ENCODE results near the gene SNX3. TPM values are rescaled to one million over a fixed set of nuclear protein-coding genes. Genes with fewer than 3 reads are reported as not detected.

SNX3 gene
- total RNA-seq, 2 experiments from 2014 or later, result 39.8 to 40.8 TPM

- Histone ChIP-seq H3K4me1 (ENCODE audit: insufficient read depth, low read length) (peaks cover 24% of the 10 kb centered on the region), H3K9me3 (ENCODE audit: control insufficient read depth in 1 of 2, insufficient read depth in 1 of 2, low read length in 2 of 2) (peaks cover 0 to 27% of the 10 kb centered on the region in 2 experiments), H3K27ac (ENCODE audit: low read depth in 1 of 2, low read length in 2 of 2) (no peak overlapping the region), H3K27me3 (ENCODE audit: control insufficient read depth in 1 of 2, insufficient read depth in 2 of 2, low read length in 2 of 2) (peaks cover 64 to 94% of the 10 kb centered on the region in 2 experiments), H3K36me3 (ENCODE audit: insufficient read depth, low read length) (no peaks in the 10 kb centered on the region), H3K4me3 (ENCODE audit: low read length) (peak overlapping the region; percentile 28)
- peaks cover 15% of the 10 kb centered on the region for H3K4me1 Mint-ChIP-seq (ENCODE audit: low read depth)
- TF ChIP-seq CTCF (IDR thresholded peaks at IDR 0.05), result no peak
- intact Hi-C loops (cut with DNase I, micrococcal nuclease), result no loop called here
- CTCF ChIA-PET, result interaction anchor here (0.6 kb wide), 1 partner anchor 360 kb away, joined by 3 read pairs; no protein-coding TSS in a partner anchor
- DNase-seq, result no peak
- POLR2A ChIA-PET, result no interaction called here
- H3K4me3 Mint-ChIP-seq, result peak overlapping the region; percentile 17
- peaks cover 96% of the 10 kb centered on the region for H3K27me3 Mint-ChIP-seq
- H3K36me3 Mint-ChIP-seq (ENCODE audit: low read depth), result no peaks in the 10 kb centered on the region
- no peak overlapping the region for H3K27ac Mint-ChIP-seq
- no peak for ATAC-seq (ENCODE audit: poor library complexity)
- H3K9me3 Mint-ChIP-seq, result no peaks in the 10 kb centered on the region
These were observed 84.4 kb downstream of the SNX3 start for GRCh38 chr6:108176281-108177089.

- Mint-ChIP-seq H3K4me1 (ENCODE audit: low read depth) (peaks cover 23% of the 10 kb centered on the region), H3K27me3 (peaks cover 98% of the 10 kb centered on the region), H3K27ac (no peak overlapping the region), H3K9me3 (no peaks in the 10 kb centered on the region), H3K4me3 (no peak overlapping the region), H3K36me3 (ENCODE audit: low read depth) (no peaks in the 10 kb centered on the region)
- Histone ChIP-seq H3K4me3 (ENCODE audit: low read length) (peak overlapping the region; percentile 28), H3K36me3 (ENCODE audit: insufficient read depth, low read length) (no peaks in the 10 kb centered on the region), H3K27ac (ENCODE audit: low read depth in 1 of 2, low read length in 2 of 2) (no peak overlapping the region), H3K27me3 (ENCODE audit: control insufficient read depth in 1 of 2, insufficient read depth in 2 of 2, low read length in 2 of 2) (peaks cover 68 to 97% of the 10 kb centered on the region in 2 experiments), H3K9me3 (ENCODE audit: control insufficient read depth in 1 of 2, insufficient read depth in 1 of 2, low read length in 2 of 2) (peaks cover 0 to 33% of the 10 kb centered on the region in 2 experiments), H3K4me1 (ENCODE audit: insufficient read depth, low read length) (peaks cover 28% of the 10 kb centered on the region)
- ATAC-seq (ENCODE audit: poor library complexity), result no peak
- intact Hi-C loops (cut with DNase I, micrococcal nuclease), result no loop called here
- CTCF ChIA-PET, result no interaction called here
- TF ChIP-seq CTCF (IDR thresholded peaks at IDR 0.05), result no peak
- no peak for DNase-seq
- POLR2A ChIA-PET, result no interaction called here
These were observed 85.1 kb downstream of the SNX3 start for GRCh38 chr6:108175592-108176279.

- Histone ChIP-seq H3K4me1 (ENCODE audit: insufficient read depth, low read length) (peaks cover 33% of the 10 kb centered on the region), H3K9me3 (ENCODE audit: control insufficient read depth in 1 of 2, insufficient read depth in 1 of 2, low read length in 2 of 2) (peaks cover 0 to 37% of the 10 kb centered on the region in 2 experiments), H3K27me3 (ENCODE audit: control insufficient read depth in 1 of 2, insufficient read depth in 2 of 2, low read length in 2 of 2) (peaks cover 73 to 97% of the 10 kb centered on the region in 2 experiments), H3K4me3 (ENCODE audit: low read length) (no peak overlapping the region), H3K36me3 (ENCODE audit: insufficient read depth, low read length) (no peaks in the 10 kb centered on the region), H3K27ac (ENCODE audit: low read depth in 1 of 2, low read length in 2 of 2) (no peak overlapping the region)
- intact Hi-C loops (cut with DNase I, micrococcal nuclease), result no loop called here
- Mint-ChIP-seq H3K27ac (no peak overlapping the region), H3K4me1 (ENCODE audit: low read depth) (peaks cover 28% of the 10 kb centered on the region), H3K36me3 (ENCODE audit: low read depth) (no peaks in the 10 kb centered on the region), H3K27me3 (peaks cover 98% of the 10 kb centered on the region), H3K9me3 (no peaks in the 10 kb centered on the region), H3K4me3 (no peak overlapping the region)
- ChIA-PET CTCF (no interaction called here), POLR2A (no interaction called here)
- ATAC-seq (ENCODE audit: poor library complexity) (no peak), DNase-seq (no peak)
- no peak for TF ChIP-seq CTCF (IDR thresholded peaks at IDR 0.05)
These were observed 85.7 kb downstream of the SNX3 start for GRCh38 chr6:108175176-108175591.
